HG03280 (cell line): Measurements from ENCODE around the gene DET1.

Experiments
- ATAC-seq: cut with Tn5 transposase; IDR thresholded peaks from one replicate; pipeline ENCODE4 v1.9.1; 2021; ENCODE audit warnings: mild to moderate bottlenecking, moderate library complexity; ENCODE audit not compliant: unreplicated experiment

DET1 gene

GRCh38 chr15:88467935-88468528 lies 78.4 kb downstream of the DET1 start:
- peak; percentile 18 for ATAC-seq

- peak; percentile 88 for ATAC-seq
These were observed 79.2 kb downstream of the DET1 start, which contains the start of the genes MRPL46 and MRPS11 for GRCh38 chr15:88467073-88467934. TSS of gene MRPL46 (minus strand) at chr15:88467388. CDS start at chr15:88467377, 11 bp downstream. TSS of gene MRPS11 (plus strand) at chr15:88467708. CDS start at chr15:88467718, 10 bp downstream.

- ATAC-seq, result no peak
These were observed 80.8 kb downstream of the DET1 start for GRCh38 chr15:88465633-88466224.

GRCh38 chr15:88463870-88464532 lies 82.5 kb downstream of the DET1 start:
- ATAC-seq, result no peak
